H1 (cell line): ENCODE results near the gene CHN2. TPM values are rescaled to one million over a fixed set of nuclear protein-coding genes. Genes with fewer than 3 reads are reported as not detected.

Source experiments
- CTCF ChIA-PET: fragments of 300-600 bp; sonication (Branson Sonifier 250); formaldehyde crosslinking; loops from one replicate; lab custom pipeline; 2021; ENCODE audit not compliant: partially characterized antibody; lab: Charles Lee
- POLR2A ChIA-PET: fragments of 300-600 bp; sonication (Branson Sonifier 250); formaldehyde crosslinking; loops from one replicate; lab custom pipeline; 2021; ENCODE audit warnings: inconsistent platforms; ENCODE audit not compliant: partially characterized antibody; lab: Charles Lee
- DNase-seq, 2 experiments: peaks; one replicate each; pipeline versions ENCODE4 v3.0.0 to v3.0.0-alpha.2; 2010 to 2022; ENCODE audit warnings: low spot score in 2 of 2, low read depth in 1 of 2, mixed read lengths in 1 of 2
- FAIRE-seq: peaks from 2 replicates; lab custom pipeline; 2011; peaks lifted over from hg19 to GRCh38; lab: Jason Lieb, UNC
- H2AFZ ChIP-seq: 2 replicates; pipeline ENCODE4 v1.8.1; 2012; ENCODE audit warnings: low read length, inconsistent platforms
- H2AK5ac ChIP-seq: 2 replicates; pipeline ENCODE4 v1.6.1; 2013; ENCODE audit warnings: low read depth, low read length
- H2BK120ac ChIP-seq: replicated peaks from 2 replicates; pipeline ENCODE3; 2013; ENCODE audit warnings: low read depth, low read length, inconsistent platforms
- H2BK12ac ChIP-seq: 2 replicates; pipeline ENCODE4 v1.6.1; 2013; ENCODE audit warnings: low read depth, low read length
- H2BK15ac ChIP-seq: 2 replicates; pipeline ENCODE4 v1.6.1; 2013; ENCODE audit warnings: low read length
- H2BK20ac ChIP-seq: 2 replicates; pipeline ENCODE4 v1.6.1; 2013; ENCODE audit warnings: low read length
- H2BK5ac ChIP-seq: 2 replicates; pipeline ENCODE4 v1.6.1; 2013; ENCODE audit warnings: low read depth, low read length
- H3K14ac ChIP-seq: 2 replicates; pipeline ENCODE4 v1.6.1; 2013; ENCODE audit warnings: inconsistent platforms; ENCODE audit not compliant: insufficient read length
- H3K18ac ChIP-seq: 2 replicates; pipeline ENCODE4 v1.6.1; 2013; ENCODE audit warnings: low read length; ENCODE audit errors: extremely low read depth
- H3K23ac ChIP-seq: 2 replicates; pipeline ENCODE4 v1.6.1; 2013; ENCODE audit warnings: inconsistent platforms; ENCODE audit not compliant: insufficient read length
- H3K23me2 ChIP-seq: 2 replicates; pipeline ENCODE4 v1.6.1; 2013; ENCODE audit warnings: low read depth, low read length
- H3K27ac ChIP-seq: 2 replicates; pipeline ENCODE4 v1.6.1; 2011; ENCODE audit warnings: low read depth, low read length, inconsistent platforms
- H3K27me3 ChIP-seq, 4 experiments: replicated peaks in 1 of 4; 1 replicate in 1 of 4; 2 replicates in 3 of 4; pipeline versions ENCODE4 v1.6.1 to v1.8.1; 2011 to 2013; ENCODE audit warnings: low read length in 3 of 4, mild to moderate bottlenecking in 3 of 4, inconsistent platforms in 2 of 4, mixed read lengths in 2 of 4, moderate library complexity in 1 of 4; ENCODE audit not compliant: control insufficient read depth in 3 of 4, insufficient read depth in 3 of 4; ENCODE audit errors: extremely low read depth in 1 of 4
- H3K36me3 ChIP-seq, 4 experiments: 2 replicates each; pipeline versions ENCODE4 v1.6.1 to v1.8.1; 2011 to 2013; ENCODE audit warnings: mild to moderate bottlenecking in 4 of 4, low read length in 3 of 4, moderate library complexity in 2 of 4, control low read depth in 1 of 4, inconsistent platforms in 1 of 4; ENCODE audit not compliant: insufficient read depth in 4 of 4, control insufficient read depth in 2 of 4
- H3K4ac ChIP-seq: replicated peaks from 2 replicates; pipeline ENCODE3; 2013; ENCODE audit warnings: low read length, low read depth, mixed read lengths, inconsistent platforms; ENCODE audit not compliant: insufficient read length
- H3K4me1 ChIP-seq, 4 experiments: replicated peaks in 1 of 4; 1 replicate in 1 of 4; 2 replicates in 3 of 4; pipeline versions ENCODE4 v1.6.1 to v1.8.1; 2011 to 2013; ENCODE audit warnings: low read length in 3 of 4, inconsistent platforms in 2 of 4, mixed read lengths in 1 of 4; ENCODE audit not compliant: insufficient read depth in 4 of 4, control insufficient read depth in 3 of 4
- H3K4me2 ChIP-seq, 2 experiments: 2 replicates each; pipeline versions ENCODE4 v1.6.1 to v1.8.1; 2011 to 2013; ENCODE audit warnings: low read depth in 2 of 2, low read length in 2 of 2, control low read depth in 1 of 2, inconsistent platforms in 1 of 2, mild to moderate bottlenecking in 1 of 2; ENCODE audit not compliant: insufficient read depth in 1 of 2
- H3K4me3 ChIP-seq, 4 experiments: fragments of 200-600, 300-600 bp in 1 of 4; sonication (generic), shearing (Covaris generic), sonication (Bioruptor Twin) in 1 of 4; 2 replicates each; pipeline versions ENCODE4 v1.5.1 to v1.8.1; 2011 to 2016; ENCODE audit warnings: low read length in 4 of 4, low read depth in 3 of 4, control low read depth in 2 of 4, inconsistent platforms in 2 of 4, mild to moderate bottlenecking in 2 of 4, mixed read lengths in 1 of 4, moderate library complexity in 1 of 4; ENCODE audit not compliant: insufficient read depth in 2 of 4; ENCODE audit errors: extremely low read depth in 1 of 4
- H3K56ac ChIP-seq: replicated peaks from 2 replicates; pipeline ENCODE3; 2013; ENCODE audit warnings: low read depth, mild to moderate bottlenecking, mixed read lengths, low read length, inconsistent platforms; ENCODE audit not compliant: insufficient read length
- H3K79me1 ChIP-seq: 2 replicates; pipeline ENCODE4 v1.6.1; 2013; ENCODE audit warnings: low read depth, low read length, control low read depth
- H3K79me2 ChIP-seq, 2 experiments: 2 replicates each; pipeline versions ENCODE4 v1.6.1 to v1.8.1; 2012 to 2013; ENCODE audit warnings: low read length in 2 of 2, mild to moderate bottlenecking in 2 of 2, inconsistent platforms in 1 of 2; ENCODE audit not compliant: insufficient read depth in 2 of 2, control insufficient read depth in 1 of 2
- H3K9ac ChIP-seq, 4 experiments: replicated peaks in 1 of 4; 1 replicate in 1 of 4; 2 replicates in 3 of 4; pipeline versions ENCODE4 v1.6.1 to v1.8.1; 2011 to 2013; ENCODE audit warnings: low read depth in 3 of 4, low read length in 3 of 4, control low read depth in 2 of 4, mild to moderate bottlenecking in 2 of 4, moderate library complexity in 2 of 4, inconsistent platforms in 1 of 4; ENCODE audit errors: extremely low read depth in 1 of 4
- H3K9me3 ChIP-seq, 2 experiments: 2 replicates each; pipeline versions ENCODE4 v1.6.1 to v1.8.1; 2012 to 2013; ENCODE audit warnings: mild to moderate bottlenecking in 2 of 2, moderate library complexity in 2 of 2, control low read depth in 1 of 2, inconsistent platforms in 1 of 2, low read depth in 1 of 2, low read length in 1 of 2, mixed read lengths in 1 of 2; ENCODE audit not compliant: insufficient read depth in 2 of 2
- H4K20me1 ChIP-seq, 2 experiments: replicated peaks in 1 of 2; 2 replicates each; pipeline versions ENCODE3 to v1.8.1; 2011 to 2013; ENCODE audit warnings: inconsistent platforms in 2 of 2, low read length in 2 of 2, mild to moderate bottlenecking in 1 of 2; ENCODE audit not compliant: insufficient read depth in 2 of 2, control insufficient read depth in 1 of 2
- H4K5ac ChIP-seq: 2 replicates; pipeline ENCODE4 v1.6.1; 2013; ENCODE audit warnings: low read length, low read depth, mixed read lengths, inconsistent platforms; ENCODE audit not compliant: insufficient read length
- H4K8ac ChIP-seq: 2 replicates; pipeline ENCODE4 v1.8.0; 2013; ENCODE audit warnings: mild to moderate bottlenecking, moderate library complexity, low read length, inconsistent platforms; ENCODE audit not compliant: insufficient read depth; ENCODE audit errors: extremely low read depth
- H4K91ac ChIP-seq: replicated peaks from 2 replicates; pipeline ENCODE3; 2013; ENCODE audit warnings: low read length, mixed read lengths, inconsistent platforms; ENCODE audit not compliant: insufficient read length
- ASH2L ChIP-seq: fragments of 200-600, 300-600 bp; sonication (generic); IDR thresholded peaks from one replicate; pipeline ENCODE4 v1.7.1; 2017; ENCODE audit warnings: low read length
- BCL11A ChIP-seq, 2 experiments: IDR thresholded peaks; one replicate each; pipeline ENCODE4 v1.6.1; 2011; ENCODE audit warnings: low read depth in 2 of 2, low read length in 2 of 2, mild to moderate bottlenecking in 2 of 2
- EGR1 ChIP-seq: IDR thresholded peaks from 2 replicates; pipeline ENCODE4 v1.6.1; 2011; ENCODE audit warnings: low read depth, low read length, borderline replicate concordance
- HDAC2 ChIP-seq, 2 experiments: fragments of 300-600 bp in 1 of 2; sonication (generic) in 1 of 2; IDR thresholded peaks; 2 replicates each; pipeline ENCODE4 v1.6.1; 2011 to 2012; ENCODE audit warnings: low read depth in 2 of 2, low read length in 2 of 2, mild to moderate bottlenecking in 2 of 2, moderate library complexity in 2 of 2, borderline replicate concordance in 1 of 2, inconsistent platforms in 1 of 2
- HDAC6 ChIP-seq: IDR thresholded peaks from one replicate; pipeline ENCODE4 v1.7.1; 2012; ENCODE audit warnings: low read depth, mild to moderate bottlenecking, inconsistent platforms, low read length, moderate library complexity
- KDM4A ChIP-seq: IDR thresholded peaks from one replicate; pipeline ENCODE4 v1.7.1; 2012; ENCODE audit warnings: low read depth, mild to moderate bottlenecking, moderate library complexity, low read length, inconsistent platforms; ENCODE audit not compliant: severe bottlenecking
- KDM5A ChIP-seq: fragments of 200-600 bp; IDR thresholded peaks from 2 replicates; pipeline ENCODE4 v1.7.1; 2012; ENCODE audit warnings: mild to moderate bottlenecking, low read length, inconsistent platforms, mixed read lengths
- POLR2A ChIP-seq, 2 experiments: IDR thresholded peaks; 1 replicate in 1 of 2; 2 replicates in 1 of 2; pipeline ENCODE4 v1.6.1; 2011; ENCODE audit warnings: low read depth in 2 of 2, low read length in 2 of 2, mild to moderate bottlenecking in 2 of 2; ENCODE audit errors: control extremely low read depth in 1 of 2
- POLR2AphosphoS5 ChIP-seq: IDR thresholded peaks from 2 replicates; pipeline ENCODE4 v1.6.1; 2011; ENCODE audit warnings: low read depth, low read length
- POU5F1 ChIP-seq: IDR thresholded peaks from 2 replicates; pipeline ENCODE4 v1.6.1; 2011; ENCODE audit warnings: low read depth, mild to moderate bottlenecking, low read length, moderate library complexity
- RAD21 ChIP-seq, 2 experiments: IDR thresholded peaks in 1 of 2; conservative IDR thresholded peaks in 1 of 2; 2 replicates each; pipeline ENCODE4 v1.6.1; 2011; ENCODE audit warnings: low read depth in 2 of 2, low read length in 2 of 2, improper control_type of control experiment in 1 of 2, inconsistent platforms in 1 of 2, mild to moderate bottlenecking in 1 of 2, moderate library complexity in 1 of 2
- SIN3A ChIP-seq, 2 experiments: IDR thresholded peaks in 1 of 2; conservative IDR thresholded peaks in 1 of 2; 2 replicates each; pipeline ENCODE4 v1.6.1; 2011 to 2012; ENCODE audit warnings: low read length in 2 of 2, improper control_type of control experiment in 1 of 2, low read depth in 1 of 2, mild to moderate bottlenecking in 1 of 2
- SP1 ChIP-seq: IDR thresholded peaks from 2 replicates; pipeline ENCODE4 v1.6.1; 2011; ENCODE audit warnings: low read depth, low read length
- YY1 ChIP-seq: IDR thresholded peaks from 2 replicates; pipeline ENCODE4 v1.6.1; 2011; ENCODE audit warnings: low read depth, mild to moderate bottlenecking, low read length
- WGBS, 2 experiments: shearing (Covaris generic) in 1 of 2; methylation state at CpG; one replicate each; pipeline versions ENCODE4 v1.1.6 to v1.1.7; 2013 to 2015; ENCODE audit warnings: low lambda C conversion rate in 2 of 2, mixed read lengths in 2 of 2, inconsistent platforms in 1 of 2, low coverage in 1 of 2, missing lambda C conversion rate in 1 of 2; ENCODE audit not compliant: insufficient replicate concordance in 2 of 2, insufficient coverage in 1 of 2, insufficient read length in 1 of 2; ENCODE audit errors: extremely low coverage in 1 of 2, missing lambda C conversion rate in 1 of 2; 5-methylcytosine and 5-hydroxymethylcytosine counted together
- polyA plus RNA-seq, 7 experiments: library from polyadenylated mRNA; depleted of rRNA in 3 of 7; stranded (reverse) in 5 of 7; unstranded in 2 of 7; fragments of >200 nt in 5 of 7; fragments of 200-250 nt in 2 of 7; gene quantifications; 1 replicate in 5 of 7; 2 replicates in 1 of 7; 4 replicates in 1 of 7; pipeline versions ENCODE4 v1.2.1 to v1.2.3, GENCODE V29; 2011 to 2013; ENCODE audit warnings: missing spikeins in 2 of 7, mixed read lengths in 2 of 7
- total RNA-seq: library from RNA; stranded (reverse); fragmentation: NEBNext Ultra II Directional; extraction: Animal tissue kit (Norgen Biotek cat#: 25700); gene quantifications from 2 replicates; pipeline ENCODE4 v1.2.1, GENCODE V29; 2021
- TF ChIP-seq, protein P1 (sequence below): IDR thresholded peaks from 2 replicates; pipeline ENCODE4 v1.6.1; 2012; ENCODE audit warnings: inconsistent platforms

CHN2 gene
- total and polyA plus RNA-seq, 2 of the 8 experiments (the other 6 are each of a cell fraction or from before 2014, with no cell fraction given) = 2.9 to 4.8 TPM

DNA sequence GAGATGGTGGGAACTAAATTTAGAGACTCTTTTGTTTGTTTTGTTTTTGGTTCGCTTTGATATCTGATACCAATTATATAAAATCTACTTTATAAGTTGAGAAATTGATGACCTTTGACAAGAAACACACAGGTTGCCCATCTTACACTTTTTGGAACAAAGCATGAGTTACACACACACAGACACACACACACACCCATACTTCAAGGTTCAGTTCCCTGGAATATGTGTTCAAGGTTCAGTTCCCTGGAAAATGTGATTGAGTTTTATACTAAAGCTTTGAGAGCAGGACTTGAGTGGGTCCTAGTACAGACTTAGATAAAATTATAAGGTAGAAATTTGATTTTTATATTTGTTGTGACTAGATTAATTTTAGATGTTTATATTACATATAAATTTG, 234.8 kb downstream of the CHN2 start:
- no peak overlapping the region for H2AFZ ChIP-seq
- no peak overlapping the region for H3K27ac ChIP-seq
- POLR2A ChIA-PET = no interaction called here
- no peak overlapping the region for H2AK5ac ChIP-seq
- H3K27me3 ChIP-seq = no peaks in the 10 kb centered on the region
- no peak overlapping the region for H3K4ac ChIP-seq
- no peak overlapping the region for H2BK12ac ChIP-seq
- no peak overlapping the region for H3K14ac ChIP-seq
- CTCF ChIA-PET = interaction anchor here (1.0 to 1.5 kb wide), 2 partner anchors 160 to 1123 kb away, joined by 3 to 4 read pairs; no protein-coding TSS in a partner anchor
- no peaks in the 10 kb centered on the region for H3K9me3 ChIP-seq
- H3K36me3 ChIP-seq = no peaks in the 10 kb centered on the region
- no peak overlapping the region for H4K8ac ChIP-seq
- no peak overlapping the region for H3K9ac ChIP-seq
- no peak overlapping the region for H3K4me2 ChIP-seq
- no peak overlapping the region for H2BK5ac ChIP-seq
- no peak overlapping the region for H3K23ac ChIP-seq
- H4K20me1 ChIP-seq = no peaks in the 10 kb centered on the region
- H3K79me2 ChIP-seq = no peaks in the 10 kb centered on the region
- H3K23me2 ChIP-seq = no peaks in the 10 kb centered on the region
- WGBS, 2 experiments = 97% methylated on average over 1 of the region's 1 CpG; no CpG with 5 or more reads in 1 of the 2 experiments
- no peak overlapping the region for H2BK20ac ChIP-seq
- no peak overlapping the region for H2BK120ac ChIP-seq
- no peak overlapping the region for H4K5ac ChIP-seq
- H3K18ac ChIP-seq = no peak overlapping the region
- no peak overlapping the region for H3K56ac ChIP-seq
- no peaks in the 10 kb centered on the region for H3K79me1 ChIP-seq
- DNase-seq (no peak), FAIRE-seq (no peak)
- no peak overlapping the region for H3K4me3 ChIP-seq
- no peak overlapping the region for H4K91ac ChIP-seq
- no peak overlapping the region for H2BK15ac ChIP-seq
- H3K4me1 ChIP-seq = peaks cover 0 to 2% (median 0%) of the 10 kb centered on the region in 4 experiments; a peak in 1 of 7 replicates
- TF ChIP-seq RAD21 (IDR thresholded peaks at IDR 0.05 in 1 of 2, conservative IDR thresholded peaks at IDR 0.05 in 1 of 2; ENCODE audit: low read depth in 2 of 2, low read length in 2 of 2) = no peak
- TF ChIP-seq KDM4A = no peak
- TF ChIP-seq SIN3A (conservative IDR thresholded peaks at IDR 0.05 in 1 of 2, IDR thresholded peaks at IDR 0.05 in 1 of 2; ENCODE audit: low read depth in 1 of 2, low read length in 2 of 2) = no peak
- no peak for TF ChIP-seq POU5F1
- no peak for TF ChIP-seq SP1
- TF ChIP-seq, protein P1, sequence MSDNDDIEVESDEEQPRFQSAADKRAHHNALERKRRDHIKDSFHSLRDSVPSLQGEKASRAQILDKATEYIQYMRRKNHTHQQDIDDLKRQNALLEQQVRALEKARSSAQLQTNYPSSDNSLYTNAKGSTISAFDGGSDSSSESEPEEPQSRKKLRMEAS = no peak
- no peak for TF ChIP-seq POLR2AphosphoS5
- TF ChIP-seq BCL11A (IDR thresholded peaks at IDR 0.05; ENCODE audit: low read depth in 2 of 2, low read length in 2 of 2) = no peak
- no peak for TF ChIP-seq ASH2L
- TF ChIP-seq HDAC6 = no peak
- no peak for TF ChIP-seq POLR2A (IDR thresholded peaks at IDR 0.05; ENCODE audit: control extremely low read depth in 1 of 2, low read depth in 2 of 2, low read length in 2 of 2)
- TF ChIP-seq EGR1 = no peak
- TF ChIP-seq HDAC2 (IDR thresholded peaks at IDR 0.05; ENCODE audit: borderline replicate concordance in 1 of 2, low read depth in 2 of 2, low read length in 2 of 2) = no peak
- TF ChIP-seq KDM5A = no peak
- TF ChIP-seq YY1 = no peak
